NCI-H2029 treated with DMSO at 0.1 percent for 48 hours (cell line): Measurements from ENCODE around the gene HDAC2.

ENCODE experiments used
- DNase-seq: peaks from one replicate; lab custom pipeline; 2025; lab: John Stamatoyannopoulos, UW

HDAC2 gene

DNA sequence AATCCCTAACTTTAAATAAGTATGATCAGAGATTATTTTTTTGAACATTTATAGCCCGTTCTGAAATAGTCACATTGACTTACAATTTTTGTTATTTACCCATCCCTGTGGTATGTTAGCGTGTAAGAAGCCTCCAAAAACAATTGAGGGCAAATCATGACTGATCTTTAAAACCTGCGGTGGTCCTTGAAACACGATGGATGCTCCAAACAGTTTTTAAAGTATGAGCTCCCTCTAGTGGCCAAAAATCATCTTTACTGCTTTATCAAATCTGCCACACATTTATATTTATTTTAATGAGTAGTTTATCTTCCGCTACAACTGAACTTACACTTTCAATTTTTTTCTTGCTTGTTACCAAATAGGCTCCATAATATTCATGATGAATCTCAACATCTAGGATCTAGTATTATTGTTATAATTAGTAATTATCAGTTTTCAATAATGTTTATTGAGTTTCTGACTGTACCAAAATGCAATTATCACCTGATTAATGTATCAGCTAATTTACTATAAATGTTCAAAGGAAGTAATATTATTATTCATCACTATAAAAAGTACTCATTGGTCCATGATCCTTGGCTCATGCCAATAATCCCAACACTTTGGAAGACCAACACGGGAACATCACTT is 61.6 kb downstream of the HDAC2 start:
- peak; percentile 73 for DNase-seq

DNA sequence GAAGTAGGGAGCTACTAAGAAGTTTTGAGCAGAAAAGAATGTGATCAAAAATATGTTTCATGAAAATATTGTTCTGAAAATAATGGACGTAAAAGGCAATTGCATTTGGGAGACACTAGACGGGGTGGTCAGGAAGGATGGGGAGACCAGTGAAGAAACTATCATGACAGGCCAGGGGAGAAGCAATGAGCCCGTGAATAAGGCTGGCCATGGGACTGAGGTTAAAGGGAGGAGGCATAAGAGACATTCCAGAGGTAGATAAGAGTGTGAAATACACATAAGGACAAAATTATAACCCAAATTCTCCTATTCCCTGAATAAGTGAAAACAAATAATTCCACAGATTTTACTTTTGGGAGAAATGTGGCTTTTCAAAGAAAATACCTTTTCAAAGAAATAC is 62.1 kb downstream of the HDAC2 start:
- DNase-seq = no peak

DNA sequence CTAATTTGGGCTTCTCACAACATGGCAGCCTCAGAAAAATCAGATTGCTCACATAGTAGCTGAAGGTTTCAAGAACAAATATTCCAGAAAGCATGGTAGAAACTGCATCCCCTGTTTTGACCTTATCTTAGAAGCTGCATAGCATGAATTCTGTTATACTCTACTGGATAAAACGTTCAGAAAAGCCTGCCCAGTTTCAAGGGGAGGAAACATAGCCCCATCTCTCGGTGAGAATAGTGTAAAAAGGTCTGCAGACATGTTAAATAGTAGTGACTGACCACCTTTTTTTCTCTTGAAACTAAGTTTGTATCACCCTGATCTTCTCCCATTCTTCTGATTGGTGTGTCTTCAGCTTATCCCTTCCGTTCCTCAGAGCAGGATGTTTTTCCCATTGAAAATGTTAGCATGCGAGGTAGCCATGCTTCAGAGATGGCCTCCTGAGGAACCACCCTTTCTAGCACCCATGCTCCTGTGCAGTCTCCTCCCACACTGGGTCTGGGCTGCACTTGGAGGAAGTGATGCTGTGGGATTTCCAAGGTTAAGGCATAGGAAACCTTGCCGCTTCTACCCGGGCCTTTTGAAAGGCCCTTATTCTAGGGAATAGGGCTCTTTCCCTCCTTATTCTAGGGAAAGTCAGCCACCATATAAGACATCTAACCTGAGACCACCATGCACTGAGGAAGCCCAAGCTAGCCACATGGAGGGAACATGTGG is 63.7 kb downstream of the HDAC2 start:
- no peak for DNase-seq

DNA sequence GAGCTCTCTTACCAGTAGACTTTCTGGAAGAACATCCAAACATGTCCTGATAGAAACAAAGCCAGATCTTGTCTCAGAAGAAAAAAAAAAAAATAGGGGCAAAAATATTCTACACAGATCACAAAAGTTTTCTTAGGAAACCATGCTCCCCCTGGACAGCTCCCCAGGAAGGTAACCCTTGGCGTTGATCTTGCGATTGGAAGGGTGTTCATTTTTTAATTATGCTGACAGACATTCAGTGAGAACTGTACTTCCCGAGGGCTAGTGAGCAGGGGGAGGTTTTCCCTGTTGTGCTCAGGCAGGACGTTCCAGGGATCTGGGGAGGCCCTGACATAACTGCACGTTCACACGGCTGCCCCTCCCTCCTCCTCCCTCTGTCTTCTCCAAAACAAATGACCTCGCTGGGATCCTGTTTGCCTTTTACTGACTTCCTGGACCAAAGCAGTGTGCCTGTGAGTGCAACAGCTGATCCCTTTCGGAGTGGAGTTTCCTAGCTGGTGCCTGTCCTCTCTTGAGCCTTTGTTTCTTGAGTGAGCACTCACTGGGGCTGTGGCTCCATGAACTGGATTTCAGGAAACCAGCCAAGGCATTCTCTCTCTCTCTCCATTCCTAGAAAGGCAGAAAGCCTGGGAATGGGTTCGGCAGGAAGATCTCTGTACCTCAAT is 67.2 kb downstream of the HDAC2 start:
- DNase-seq = peak; percentile 27

DNA sequence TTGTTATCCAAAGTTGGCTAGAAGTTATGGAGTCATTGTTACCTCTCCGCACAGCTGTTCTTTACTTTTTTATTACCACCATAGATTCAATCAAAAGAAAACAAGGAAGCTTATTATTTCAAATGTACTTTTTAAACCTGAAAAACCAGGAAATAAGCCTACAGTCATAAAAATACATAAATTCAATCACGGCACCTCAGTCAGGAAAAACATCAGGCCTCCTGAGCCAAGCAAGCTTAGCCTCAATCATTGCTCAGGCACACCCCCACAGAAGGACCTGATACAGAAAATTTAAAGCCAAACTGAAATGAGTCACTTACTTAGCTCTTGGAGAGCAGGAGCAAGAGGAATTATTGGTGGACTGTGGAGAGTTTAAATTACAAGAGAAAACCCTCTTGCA is 69.5 kb downstream of the HDAC2 start:
- DNase-seq = no peak

DNA sequence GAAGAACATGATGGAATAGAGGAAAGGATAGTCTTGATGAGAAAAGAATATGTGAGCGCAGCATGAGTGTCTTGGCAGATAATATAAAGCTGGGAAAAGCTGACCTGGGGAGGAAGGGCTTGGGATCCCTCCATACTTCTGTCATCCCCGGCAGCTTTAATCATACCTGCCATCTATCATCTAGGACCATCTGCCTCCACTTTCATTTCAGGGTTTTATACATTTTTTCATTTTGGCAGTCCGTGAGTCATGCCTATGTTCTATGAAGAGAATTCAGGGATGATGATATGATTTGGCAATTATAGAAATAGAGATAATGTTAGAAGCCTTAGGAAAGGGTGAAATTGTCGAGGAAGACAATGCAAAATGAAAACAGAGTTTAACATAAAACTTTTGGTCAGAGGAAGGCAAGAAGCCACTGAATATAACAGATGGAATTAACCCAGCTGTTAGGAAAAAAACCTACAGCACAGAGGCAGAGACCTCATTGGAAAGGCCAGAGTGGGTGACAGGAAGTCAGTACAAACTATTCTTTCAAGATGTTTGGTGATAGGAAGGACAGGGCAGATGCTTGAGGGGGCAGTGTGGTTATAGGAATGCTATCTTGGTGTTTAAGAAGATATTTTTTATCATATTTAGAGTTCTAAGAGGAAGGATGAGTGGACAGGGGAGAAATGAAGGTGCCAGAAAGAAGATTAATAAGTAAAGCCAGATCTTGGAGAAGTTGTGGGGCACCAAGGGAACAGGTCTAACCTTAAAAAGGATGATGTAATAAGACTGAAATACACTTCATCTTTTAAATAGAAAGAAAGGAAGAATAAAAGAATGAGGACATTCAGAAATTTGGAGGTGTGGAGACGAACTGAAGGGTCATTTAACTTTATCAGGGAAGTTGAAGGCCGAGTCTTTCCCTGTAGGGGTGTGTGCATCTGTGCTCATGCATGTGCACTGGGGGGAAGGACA is 76.0 kb downstream of the HDAC2 start:
- DNase-seq = no peak

DNA sequence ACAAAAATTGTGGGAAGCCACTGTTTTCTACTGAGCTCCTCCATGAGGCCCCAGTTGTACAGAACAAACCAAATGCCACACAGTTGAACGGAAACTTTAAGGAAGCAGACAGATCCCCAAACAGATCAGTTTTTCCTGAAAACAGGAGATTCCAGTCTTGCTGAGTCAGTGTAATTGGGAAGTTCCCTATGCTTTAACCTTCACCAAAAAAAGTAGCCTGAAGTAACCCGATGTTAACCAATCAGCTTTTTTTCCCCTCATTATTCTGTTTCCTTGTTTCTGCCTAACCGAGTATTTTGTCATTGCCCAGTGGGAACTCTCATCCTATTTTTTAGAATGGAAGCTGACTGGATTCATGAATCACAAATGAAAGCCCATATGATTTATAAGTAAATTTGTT is 77.1 kb downstream of the HDAC2 start:
- no peak for DNase-seq

DNA sequence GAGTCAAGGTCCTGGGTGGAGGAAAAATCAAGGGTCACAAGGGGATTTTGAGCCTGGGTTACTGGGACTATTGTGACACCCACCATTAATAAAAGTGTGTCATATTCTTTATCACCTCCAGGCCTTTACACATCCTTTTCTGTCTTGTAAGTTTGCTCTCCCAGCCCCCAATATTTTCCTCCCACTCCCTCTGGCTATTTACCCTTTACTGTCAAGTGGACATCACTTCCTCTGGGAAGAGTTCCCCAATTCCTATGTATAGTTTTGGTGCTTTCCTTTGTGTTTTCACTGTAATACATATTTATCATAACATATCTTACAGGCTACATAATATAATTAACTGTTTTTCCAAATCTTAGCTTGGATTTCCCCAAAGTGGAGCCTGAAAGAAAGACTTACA is 77.5 kb downstream of the HDAC2 start:
- DNase-seq = no peak

DNA sequence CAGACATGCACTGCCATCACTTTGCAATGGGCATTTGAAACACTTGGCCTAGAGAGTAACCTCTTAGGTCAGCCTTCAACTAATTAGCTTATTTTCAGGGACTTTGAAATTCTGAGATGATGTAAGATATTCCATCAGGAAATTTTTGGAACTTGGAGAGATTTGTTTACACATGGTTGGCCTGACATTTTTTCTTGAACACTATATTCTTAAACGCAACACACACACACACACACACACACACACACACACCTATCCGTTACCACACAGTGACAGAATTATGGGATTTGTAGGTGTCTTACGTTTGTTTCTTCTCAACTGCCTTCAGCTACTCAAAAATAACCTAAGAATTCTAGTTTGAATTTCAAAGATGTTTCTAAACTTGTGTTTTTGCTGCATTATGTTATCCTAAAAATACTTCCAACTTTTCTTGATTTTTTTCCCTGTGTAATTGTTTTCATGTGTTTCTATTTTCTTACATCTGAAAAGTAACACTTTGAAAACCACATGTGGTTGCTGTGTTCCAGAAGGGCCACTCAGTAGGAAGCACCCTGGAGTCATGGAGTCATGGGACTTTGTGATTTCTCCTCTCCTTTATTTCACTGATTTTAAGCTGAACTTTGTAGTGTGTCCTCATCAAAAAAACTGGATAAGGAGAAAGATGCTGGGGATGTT is 81.9 kb downstream of the HDAC2 start:
- no peak for DNase-seq

DNA sequence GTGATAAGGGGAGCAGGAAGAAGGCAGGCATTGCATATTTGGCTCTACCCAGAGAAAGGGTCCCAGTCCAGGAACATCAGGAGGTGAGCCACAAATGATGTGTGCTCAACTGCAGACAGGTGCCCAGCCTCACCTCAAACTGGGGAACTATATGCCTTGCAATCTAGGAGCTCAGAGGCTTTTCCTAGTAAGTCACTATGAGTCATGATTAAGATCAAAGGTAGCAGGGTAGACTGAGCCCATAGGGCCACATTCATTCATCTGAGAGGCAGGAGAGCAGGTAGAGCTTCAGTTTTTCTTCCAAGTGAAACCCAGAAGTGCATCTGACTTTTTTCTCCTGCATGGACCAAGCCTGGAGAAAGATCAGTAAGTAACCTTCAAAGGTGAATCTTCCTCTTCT is 82.5 kb downstream of the HDAC2 start:
- no peak for DNase-seq

DNA sequence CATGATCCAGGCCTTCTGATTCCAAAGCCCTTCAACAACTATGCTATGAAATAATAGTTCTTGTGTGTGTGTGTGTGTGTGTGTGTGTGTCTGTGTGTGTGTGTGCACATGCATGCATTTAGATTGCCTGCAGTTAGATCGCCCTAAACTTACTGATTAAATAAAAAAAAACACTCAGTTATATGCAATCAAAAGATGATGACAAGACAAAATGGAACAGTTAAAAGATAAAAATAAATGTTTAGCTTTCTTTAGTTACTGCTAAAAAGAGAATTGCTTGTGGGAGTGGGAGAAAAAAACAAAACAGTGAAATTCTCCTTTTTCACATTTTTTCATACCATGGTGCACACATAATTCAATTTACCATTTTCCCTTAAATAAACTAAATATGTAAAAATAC is 84.4 kb downstream of the HDAC2 start:
- no peak for DNase-seq

DNA sequence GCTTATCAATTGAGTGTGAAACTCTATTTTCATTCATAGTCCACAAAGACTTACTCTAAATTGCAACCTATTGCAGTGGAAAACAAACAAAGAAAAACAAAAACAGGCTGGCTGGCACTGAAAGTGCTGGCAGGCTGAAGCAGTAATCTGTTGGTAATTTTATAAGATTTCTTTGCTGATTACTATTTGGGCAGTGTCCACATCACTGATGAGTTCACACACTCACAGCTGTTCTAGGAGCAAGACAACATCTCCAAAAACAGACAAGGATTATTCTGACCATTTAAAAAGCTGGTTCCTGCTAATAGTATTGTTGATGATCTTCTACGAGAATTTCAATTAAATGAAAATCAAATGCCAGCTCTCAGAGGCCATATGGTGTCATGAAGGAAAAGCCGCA is 86.9 kb downstream of the HDAC2 start:
- DNase-seq = no peak
